ENCODE measurements around the gene PWP1.

DNA sequence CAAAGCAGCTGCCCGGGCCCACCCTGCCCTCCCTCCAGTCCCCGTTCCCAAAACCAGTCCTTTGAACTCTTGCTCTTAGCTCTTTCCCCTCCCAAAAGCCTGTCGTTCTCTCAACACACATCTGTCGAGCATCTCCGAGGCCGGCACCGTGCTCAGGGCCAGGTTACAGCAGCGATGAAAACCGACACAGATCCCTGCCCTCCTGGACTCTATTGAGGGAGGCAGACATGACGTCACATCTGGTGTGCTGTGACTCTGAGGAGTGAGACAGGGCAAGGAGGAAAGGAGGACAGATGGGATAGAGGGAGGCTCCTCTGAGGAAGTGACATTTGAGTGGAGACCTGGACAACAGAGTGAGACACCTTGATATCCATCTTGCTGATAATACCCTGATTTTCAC is 34.6 kb upstream of the PWP1 start:
- TF ChIP-seq CTCF (IDR thresholded peaks at IDR 0.05) (no peak), EZH2 (IDR thresholded peaks at IDR 0.05) (no peak), EZH2phosphoT487 (IDR thresholded peaks at IDR 0.05) (no peak)
